NB4 (cell line): ENCODE results near the gene BAG5.
A peak's percentile ranks its signal among the peaks of the same experiment; 100 is the strongest.

Source experiments
- DNase-seq: peaks from one replicate; pipeline ENCODE4 v3.0.0; 2010; ENCODE audit warnings: low read depth
- H3K4me3 ChIP-seq: one replicate; pipeline ENCODE4 v1.5.1; 2011; ENCODE audit warnings: mild to moderate bottlenecking, low read depth, low read length, moderate library complexity
- MAX ChIP-seq: IDR thresholded peaks from 2 replicates; pipeline ENCODE4 v1.6.1; 2011; ENCODE audit warnings: low read depth, low read length
- MYC ChIP-seq: IDR thresholded peaks from 2 replicates; pipeline ENCODE4 v1.6.1; 2011; ENCODE audit warnings: low read depth, low read length
- POLR2A ChIP-seq: IDR thresholded peaks from 2 replicates; pipeline ENCODE4 v1.6.1; 2011; ENCODE audit warnings: mild to moderate bottlenecking; ENCODE audit not compliant: insufficient read length; ENCODE audit errors: extremely low read depth
- TF ChIP-seq, protein P1 (sequence below): IDR thresholded peaks from one replicate; pipeline ENCODE4 v1.5.1; 2012; ENCODE audit warnings: low read depth, low read length

BAG5 gene

DNA sequence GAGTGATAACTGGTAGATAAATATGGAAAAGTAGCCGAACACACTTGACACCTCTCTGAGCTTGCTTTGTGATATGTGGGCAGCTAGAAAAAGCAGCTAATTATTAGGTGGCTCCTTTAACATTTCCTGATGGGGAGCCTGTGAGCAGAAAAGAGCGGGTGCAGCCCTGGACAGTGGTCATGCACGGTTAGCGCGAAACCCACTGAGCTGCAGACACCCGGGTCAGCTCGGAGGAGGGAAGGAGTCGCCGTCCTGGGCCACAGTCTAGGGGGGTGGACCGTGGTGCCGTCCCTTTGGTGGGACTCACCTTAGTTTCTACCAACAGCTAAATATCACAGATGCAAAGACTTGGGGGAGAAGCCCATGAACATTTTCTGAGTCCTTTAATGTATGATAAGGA lies 7.0 kb upstream of the BAG5 start:
- H3K4me3 ChIP-seq, result no peak overlapping the region
- DNase-seq, result no peak
- TF ChIP-seq, protein P1, sequence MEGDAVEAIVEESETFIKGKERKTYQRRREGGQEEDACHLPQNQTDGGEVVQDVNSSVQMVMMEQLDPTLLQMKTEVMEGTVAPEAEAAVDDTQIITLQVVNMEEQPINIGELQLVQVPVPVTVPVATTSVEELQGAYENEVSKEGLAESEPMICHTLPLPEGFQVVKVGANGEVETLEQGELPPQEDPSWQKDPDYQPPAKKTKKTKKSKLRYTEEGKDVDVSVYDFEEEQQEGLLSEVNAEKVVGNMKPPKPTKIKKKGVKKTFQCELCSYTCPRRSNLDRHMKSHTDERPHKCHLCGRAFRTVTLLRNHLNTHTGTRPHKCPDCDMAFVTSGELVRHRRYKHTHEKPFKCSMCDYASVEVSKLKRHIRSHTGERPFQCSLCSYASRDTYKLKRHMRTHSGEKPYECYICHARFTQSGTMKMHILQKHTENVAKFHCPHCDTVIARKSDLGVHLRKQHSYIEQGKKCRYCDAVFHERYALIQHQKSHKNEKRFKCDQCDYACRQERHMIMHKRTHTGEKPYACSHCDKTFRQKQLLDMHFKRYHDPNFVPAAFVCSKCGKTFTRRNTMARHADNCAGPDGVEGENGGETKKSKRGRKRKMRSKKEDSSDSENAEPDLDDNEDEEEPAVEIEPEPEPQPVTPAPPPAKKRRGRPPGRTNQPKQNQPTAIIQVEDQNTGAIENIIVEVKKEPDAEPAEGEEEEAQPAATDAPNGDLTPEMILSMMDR, result no peak
- TF ChIP-seq POLR2A, result no peak
- no peak for TF ChIP-seq MYC
- TF ChIP-seq MAX, result no peak

DNA sequence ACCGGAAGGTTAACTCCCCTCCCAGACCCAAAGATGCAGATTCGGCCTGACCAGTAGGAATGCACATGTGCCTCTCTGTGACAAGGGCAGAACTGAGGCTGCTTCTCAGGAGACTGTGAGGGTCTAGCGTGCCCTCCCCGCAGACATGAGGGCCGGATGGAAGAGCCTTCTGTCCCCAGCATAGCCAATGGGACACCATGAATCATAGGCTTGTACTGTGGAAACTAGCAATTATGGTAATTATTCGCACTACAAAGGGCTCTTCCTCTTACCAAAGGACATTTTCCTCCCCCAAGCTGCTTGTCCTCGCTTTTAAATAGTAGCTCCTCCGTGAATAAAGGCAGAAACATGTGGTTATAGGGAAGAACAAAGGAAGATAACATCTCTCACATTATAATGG lies 6.5 kb upstream of the BAG5 start:
- TF ChIP-seq POLR2A, result no peak
- no peak for TF ChIP-seq MYC
- TF ChIP-seq MAX, result no peak
- TF ChIP-seq, protein P1, result no peak
- H3K4me3 ChIP-seq, result no peak overlapping the region

GRCh38 chr14:103563844-103564505 lies 1.5 kb upstream of the BAG5 start:
- H3K4me3 ChIP-seq, result peak overlapping the region; percentile 77
- DNase-seq, result no peak
- TF ChIP-seq, protein P1, result no peak
- TF ChIP-seq MAX (no peak), MYC (no peak)

More for the DNA sequence above, 6.5 kb upstream of the BAG5 start:
- no peak for DNase-seq

GRCh38 chr14:103563226-103563620 lies 766 bp upstream of the BAG5 start:
- peak overlapping the region; percentile 77 for H3K4me3 ChIP-seq
- DNase-seq, result no peak
- TF ChIP-seq, protein P1, result no peak
- TF ChIP-seq POLR2A (no peak), MAX (no peak), MYC (no peak)

- peak overlapping the region; percentile 84 for H3K4me3 ChIP-seq
- TF ChIP-seq MAX (no peak), POLR2A (no peak)
- TF ChIP-seq, protein P1, result no peak
- DNase-seq, result no peak
Measured at GRCh38 chr14:103562179-103562428, 353 bp downstream of the BAG5 start.
